ENCODE data around the gene TTLL13. TPM values are rescaled to one million over a fixed set of nuclear protein-coding genes. Genes with fewer than 3 reads are reported as not detected.

The TTLL13 gene
- total RNA-seq, 2 donors from 2014 or later, result not detected

GRCh38 chr15:90211440-90212143, 37.8 kb upstream of the TTLL13 start:
- Histone ChIP-seq H3K9me3 (no peaks in the 10 kb centered on the region), H3K27me3 (replicated peaks; ENCODE audit: insufficient read depth) (no peaks in the 10 kb centered on the region), H3K36me3 (no peaks in the 10 kb centered on the region), H3K4me1 (ENCODE audit: control insufficient read depth in 1 of 2, low read depth in 2 of 2) (peaks cover 0 to 3% of the 10 kb centered on the region in 2 donors), H3K4me3 (no peak overlapping the region), H3K27ac (no peak overlapping the region)
- ATAC-seq (ENCODE audit: insufficient number of reproducible peaks, low FRiP score, low read depth) (no peak), DNase-seq (ENCODE audit: low spot score) (no peak)
- no peak for TF ChIP-seq CTCF (IDR thresholded peaks at IDR 0.05)

DNA sequence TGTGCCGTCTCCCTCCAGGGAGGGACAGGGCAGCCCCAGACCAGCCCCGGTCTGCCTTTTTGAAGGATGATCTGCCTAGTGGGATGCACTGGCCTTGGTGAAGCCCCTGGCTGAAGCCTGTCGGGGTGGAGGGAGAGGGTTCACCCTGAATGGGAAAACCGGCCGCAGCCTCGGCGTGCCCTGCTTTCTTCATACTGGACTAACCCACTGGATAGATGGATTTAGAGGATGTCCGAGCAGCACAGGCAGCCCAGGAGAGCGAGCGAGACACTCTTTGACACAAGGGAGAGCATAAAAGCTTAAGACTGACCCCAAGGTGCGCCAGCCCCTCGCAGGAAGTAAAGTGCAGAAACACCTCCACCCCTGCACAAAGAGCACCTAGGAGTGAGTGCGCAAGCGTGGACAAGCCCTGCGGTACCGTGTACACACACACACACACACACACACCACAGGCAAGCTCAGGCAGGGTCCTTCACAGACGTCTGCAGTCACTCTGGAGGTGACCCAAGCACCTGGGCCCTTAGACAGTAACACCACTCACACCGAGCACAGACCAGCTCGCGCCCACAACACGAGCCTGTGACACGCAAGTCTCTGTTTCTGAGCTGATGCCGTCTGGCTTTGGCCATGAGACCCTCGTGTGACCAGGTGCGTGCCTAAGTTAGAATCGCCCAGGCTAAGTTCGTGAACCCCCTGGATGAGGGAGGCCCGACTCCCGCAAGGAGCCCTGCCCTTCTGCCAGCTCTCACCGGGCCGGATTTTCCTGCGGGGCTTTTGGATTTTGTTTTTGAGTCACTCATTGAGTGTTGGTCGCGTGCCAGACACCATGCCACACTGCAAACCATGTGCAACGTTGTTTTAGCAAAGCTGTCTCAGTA, 36.9 kb upstream of the TTLL13 start:
- no peak for DNase-seq (ENCODE audit: low spot score)

DNA sequence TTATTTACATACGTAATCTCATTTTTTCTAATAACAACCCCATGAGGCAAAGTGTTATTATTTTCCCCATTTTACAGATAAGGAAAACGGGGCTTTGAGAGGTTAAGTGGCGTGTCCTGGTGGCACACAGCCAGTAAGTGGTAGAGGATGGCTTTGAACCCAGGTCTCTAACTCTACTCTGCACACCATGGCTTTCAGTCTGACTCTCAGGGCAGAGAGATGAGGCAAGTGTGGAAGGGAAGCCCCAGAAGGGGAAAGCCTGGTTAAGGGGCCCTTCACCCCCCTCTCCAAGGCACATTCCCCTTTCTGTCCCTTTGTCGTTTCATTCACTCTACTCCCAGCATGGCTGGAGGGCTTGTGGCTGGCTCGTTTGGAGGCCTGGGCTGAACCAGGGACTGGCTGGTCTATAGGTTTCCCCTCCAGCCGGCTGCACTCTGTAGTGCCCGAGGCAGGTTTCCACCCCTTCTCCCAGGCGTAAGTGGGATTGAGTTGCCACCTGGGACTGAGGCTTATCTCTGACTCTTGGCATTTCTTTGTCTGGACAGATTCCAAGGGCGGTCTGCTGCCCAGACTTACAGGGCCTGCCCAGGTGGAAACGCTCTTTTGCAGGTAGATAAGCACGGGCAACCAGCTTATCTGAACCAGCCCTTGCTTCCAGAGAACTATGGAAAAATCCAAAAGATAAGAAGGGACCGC, 36.1 kb upstream of the TTLL13 start:
- DNase-seq (ENCODE audit: low spot score), result no peak
- no peak overlapping the region for H3K27ac ChIP-seq
- peaks cover 0 to 3% of the 10 kb centered on the region in 2 donors for H3K4me1 ChIP-seq (ENCODE audit: control insufficient read depth in 1 of 2, low read depth in 2 of 2)

More for the DNA sequence above, 36.9 kb upstream of the TTLL13 start:
- Histone ChIP-seq H3K27me3 (replicated peaks; ENCODE audit: insufficient read depth) (no peaks in the 10 kb centered on the region), H3K4me1 (ENCODE audit: control insufficient read depth in 1 of 2, low read depth in 2 of 2) (peaks cover 0 to 3% of the 10 kb centered on the region in 2 donors), H3K27ac (no peak overlapping the region), H3K36me3 (no peaks in the 10 kb centered on the region), H3K9me3 (no peaks in the 10 kb centered on the region), H3K4me3 (no peak overlapping the region)
- TF ChIP-seq CTCF (IDR thresholded peaks at IDR 0.05), result no peak
- ATAC-seq (ENCODE audit: insufficient number of reproducible peaks, low FRiP score, low read depth), result no peak

GRCh38 chr15:90213818-90214204, 35.5 kb upstream of the TTLL13 start:
- DNase-seq (ENCODE audit: low spot score), result no peak
- no peak for ATAC-seq (ENCODE audit: insufficient number of reproducible peaks, low FRiP score, low read depth)
- Histone ChIP-seq H3K9me3 (no peaks in the 10 kb centered on the region), H3K4me1 (ENCODE audit: control insufficient read depth in 1 of 2, low read depth in 2 of 2) (peaks cover 0 to 3% of the 10 kb centered on the region in 2 donors), H3K36me3 (no peaks in the 10 kb centered on the region), H3K4me3 (no peak overlapping the region), H3K27me3 (replicated peaks; ENCODE audit: insufficient read depth) (no peaks in the 10 kb centered on the region), H3K27ac (no peak overlapping the region)
- TF ChIP-seq CTCF (IDR thresholded peaks at IDR 0.05), result no peak

More for the DNA sequence above, 36.1 kb upstream of the TTLL13 start:
- TF ChIP-seq CTCF (IDR thresholded peaks at IDR 0.05), result no peak
- Histone ChIP-seq H3K36me3 (no peaks in the 10 kb centered on the region), H3K9me3 (no peaks in the 10 kb centered on the region), H3K4me3 (no peak overlapping the region), H3K27me3 (replicated peaks; ENCODE audit: insufficient read depth) (no peaks in the 10 kb centered on the region)
- no peak for ATAC-seq (ENCODE audit: insufficient number of reproducible peaks, low FRiP score, low read depth)

Measured in thoracic aorta (tissue), 2 donors.